Neutrophil (primary cell): ENCODE results near the gene ABHD15.

ENCODE experiments used
- H3K27ac ChIP-seq: fragments of 200-600 bp; sonication (generic); 2 replicates; pipeline ENCODE4 v1.5.1; 2016; ENCODE audit warnings: mild to moderate bottlenecking, moderate library complexity
- H3K27me3 ChIP-seq: fragments of 200-600 bp; sonication (generic); 2 replicates; pipeline ENCODE4 v1.6.0; 2016; ENCODE audit warnings: mild to moderate bottlenecking
- H3K36me3 ChIP-seq: fragments of 200-600 bp; sonication (generic); 2 replicates; pipeline ENCODE4 v1.5.1; 2017
- H3K4me1 ChIP-seq, 2 experiments: fragments of 200-600 bp in 1 of 2; sonication (generic) in 1 of 2; 1 replicate in 1 of 2; 2 replicates in 1 of 2; pipeline versions ENCODE4 v1.5.1 to v1.6.1; 2013 to 2016; ENCODE audit warnings: low read depth in 1 of 2, low read length in 1 of 2, mild to moderate bottlenecking in 1 of 2, moderate library complexity in 1 of 2; ENCODE audit not compliant: control insufficient read depth in 1 of 2, insufficient read depth in 1 of 2
- H3K4me3 ChIP-seq, 2 experiments: fragments of 200-600 bp in 1 of 2; sonication (generic) in 1 of 2; 1 replicate in 1 of 2; 2 replicates in 1 of 2; pipeline ENCODE4 v1.5.1; 2013 to 2016; ENCODE audit warnings: low read depth in 1 of 2, low read length in 1 of 2, mild to moderate bottlenecking in 1 of 2, moderate library complexity in 1 of 2
- H3K9me3 ChIP-seq: fragments of 200-600 bp; sonication (generic); 2 replicates; pipeline ENCODE4 v1.5.1; 2016
- CTCF ChIP-seq: fragments of 200-600 bp; sonication (generic); IDR thresholded peaks from 2 replicates; pipeline ENCODE4 v1.5.1; 2016; ENCODE audit warnings: antibody characterized with exemption

ABHD15 gene

GRCh38 chr17:29608986-29609385 lies 42.1 kb upstream of the ABHD15 start:
- no peak for TF ChIP-seq CTCF
- Histone ChIP-seq H3K27me3 (peaks cover 37% of the 10 kb centered on the region), H3K27ac (no peak overlapping the region), H3K36me3 (no peaks in the 10 kb centered on the region), H3K4me3 (no peak overlapping the region), H3K4me1 (peaks cover 12 to 14% of the 10 kb centered on the region in 2 experiments), H3K9me3 (no peaks in the 10 kb centered on the region)

GRCh38 chr17:29607557-29608195 lies 40.8 kb upstream of the ABHD15 start:
- Histone ChIP-seq H3K4me3 (no peak overlapping the region), H3K27me3 (peaks cover 24% of the 10 kb centered on the region), H3K36me3 (no peaks in the 10 kb centered on the region), H3K27ac (no peak overlapping the region), H3K9me3 (no peaks in the 10 kb centered on the region), H3K4me1 (peaks cover 0 to under 1% of the 10 kb centered on the region in 2 experiments)
- no peak for TF ChIP-seq CTCF

- no peak for TF ChIP-seq CTCF
- H3K36me3 ChIP-seq: no peaks in the 10 kb centered on the region
- no peak overlapping the region for H3K27ac ChIP-seq
- peaks cover 14% of the 10 kb centered on the region for H3K27me3 ChIP-seq
- H3K9me3 ChIP-seq: no peaks in the 10 kb centered on the region
- no peak overlapping the region for H3K4me3 ChIP-seq
- H3K4me1 ChIP-seq: no peaks in the 10 kb centered on the region
Observed at GRCh38 chr17:29603109-29603674, 36.4 kb upstream of the ABHD15 start.

GRCh38 chr17:29597361-29598172 lies 30.7 kb upstream of the ABHD15 start:
- Histone ChIP-seq H3K9me3 (no peaks in the 10 kb centered on the region), H3K27me3 (peaks cover 57% of the 10 kb centered on the region), H3K4me1 (peaks cover 12 to 14% of the 10 kb centered on the region in 2 experiments), H3K36me3 (no peaks in the 10 kb centered on the region), H3K4me3 (no peak overlapping the region), H3K27ac (no peak overlapping the region)
- no peak for TF ChIP-seq CTCF

- H3K9me3 ChIP-seq: no peaks in the 10 kb centered on the region
- H3K4me1 ChIP-seq: peaks cover 20 to 22% of the 10 kb centered on the region in 2 experiments
- H3K27me3 ChIP-seq: peaks cover 65% of the 10 kb centered on the region
- no peaks in the 10 kb centered on the region for H3K36me3 ChIP-seq
- no peak overlapping the region for H3K27ac ChIP-seq
- TF ChIP-seq CTCF: no peak
- H3K4me3 ChIP-seq: no peak overlapping the region
Observed at GRCh38 chr17:29596811-29597210, 30.0 kb upstream of the ABHD15 start.
